Omental fat pad (tissue), 4 donors: Measurements from ENCODE around the gene TRIB2. TPM values are rescaled to one million over a fixed set of nuclear protein-coding genes. Genes with fewer than 3 reads are reported as not detected.

Experiments
- ATAC-seq: fragments of 150-250 bp; one replicate; pipeline ENCODE4 v1.9.1; 2016; ENCODE audit warnings: mild to moderate bottlenecking, moderate library complexity; ENCODE audit not compliant: low FRiP score
- DNase-seq: peaks from one replicate; pipeline ENCODE4 v3.0.0-alpha.2; 2019; ENCODE audit warnings: low spot score
- total RNA-seq, 4 donors: library from RNA; depleted of rRNA; stranded (reverse); fragments of >200 nt; gene quantifications; one replicate each; pipeline ENCODE4 v1.1.0, GENCODE V29; 2016
- TF ChIP-seq, protein P1 (sequence below), 3 donors: fragments of 450-650 bp; IDR thresholded peaks; one replicate each; pipeline ENCODE4 v1.5.1; 2016 to 2017; ENCODE audit warnings: antibody characterized with exemption in 3 of 3, mild to moderate bottlenecking in 3 of 3, moderate library complexity in 2 of 3

TRIB2 gene
- total RNA-seq, 4 donors from 2014 or later, result 27.8 to 144 (median 63.2) TPM

DNA sequence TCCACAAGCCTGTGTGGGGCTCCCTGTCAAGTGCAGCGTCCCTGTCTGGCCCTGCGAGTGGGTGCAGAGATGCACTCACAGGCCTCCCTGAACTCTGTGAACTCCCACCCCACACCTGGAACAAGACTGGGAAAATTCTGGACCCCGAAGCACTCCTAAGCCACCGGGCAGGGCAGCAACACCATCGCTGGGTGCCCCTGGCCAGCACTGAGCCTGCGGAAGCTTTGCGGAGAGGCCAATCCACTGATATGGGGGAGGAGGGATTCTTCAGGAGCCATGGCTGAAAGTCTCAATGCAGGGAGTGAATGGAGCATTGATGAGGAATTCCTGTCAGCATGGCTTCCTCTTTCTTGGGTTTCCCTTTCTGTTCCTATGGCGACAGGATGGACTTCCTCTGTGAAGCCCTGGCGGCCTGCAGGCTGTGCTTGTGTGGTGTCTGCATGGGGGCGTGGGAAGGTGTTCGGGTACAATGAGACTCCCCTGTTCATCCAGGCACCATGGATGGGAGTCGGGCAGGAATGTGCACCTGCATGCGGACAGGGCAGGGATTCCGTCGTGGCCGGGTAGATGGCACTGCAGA is 15.1 kb downstream of the TRIB2 start:
- TF ChIP-seq, protein P1, sequence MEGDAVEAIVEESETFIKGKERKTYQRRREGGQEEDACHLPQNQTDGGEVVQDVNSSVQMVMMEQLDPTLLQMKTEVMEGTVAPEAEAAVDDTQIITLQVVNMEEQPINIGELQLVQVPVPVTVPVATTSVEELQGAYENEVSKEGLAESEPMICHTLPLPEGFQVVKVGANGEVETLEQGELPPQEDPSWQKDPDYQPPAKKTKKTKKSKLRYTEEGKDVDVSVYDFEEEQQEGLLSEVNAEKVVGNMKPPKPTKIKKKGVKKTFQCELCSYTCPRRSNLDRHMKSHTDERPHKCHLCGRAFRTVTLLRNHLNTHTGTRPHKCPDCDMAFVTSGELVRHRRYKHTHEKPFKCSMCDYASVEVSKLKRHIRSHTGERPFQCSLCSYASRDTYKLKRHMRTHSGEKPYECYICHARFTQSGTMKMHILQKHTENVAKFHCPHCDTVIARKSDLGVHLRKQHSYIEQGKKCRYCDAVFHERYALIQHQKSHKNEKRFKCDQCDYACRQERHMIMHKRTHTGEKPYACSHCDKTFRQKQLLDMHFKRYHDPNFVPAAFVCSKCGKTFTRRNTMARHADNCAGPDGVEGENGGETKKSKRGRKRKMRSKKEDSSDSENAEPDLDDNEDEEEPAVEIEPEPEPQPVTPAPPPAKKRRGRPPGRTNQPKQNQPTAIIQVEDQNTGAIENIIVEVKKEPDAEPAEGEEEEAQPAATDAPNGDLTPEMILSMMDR (IDR thresholded peaks at IDR 0.05), result no peak
- no peak for DNase-seq
- ATAC-seq, result no peak

DNA sequence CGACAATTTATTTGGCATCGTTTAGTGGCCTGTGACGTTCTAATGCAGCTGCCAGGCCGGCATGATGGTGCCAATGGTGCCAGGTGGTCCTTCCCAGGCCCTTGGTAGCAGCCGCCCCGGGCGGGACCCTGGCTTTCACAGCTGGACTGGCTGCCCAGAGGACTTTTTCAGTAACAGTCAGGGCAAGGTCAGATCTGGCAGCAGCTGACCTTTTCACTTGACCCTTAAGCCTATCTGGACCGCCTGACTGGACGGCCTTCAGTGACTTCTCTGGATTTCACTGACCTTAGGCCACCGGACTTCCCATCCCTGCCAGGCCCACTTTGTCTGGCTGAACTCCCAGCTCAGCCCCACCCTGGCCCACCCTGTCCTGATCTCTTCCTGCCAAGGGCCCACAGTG is 15.9 kb downstream of the TRIB2 start:
- ATAC-seq (no peak), DNase-seq (no peak)
- TF ChIP-seq, protein P1 (IDR thresholded peaks at IDR 0.05), result no peak

DNA sequence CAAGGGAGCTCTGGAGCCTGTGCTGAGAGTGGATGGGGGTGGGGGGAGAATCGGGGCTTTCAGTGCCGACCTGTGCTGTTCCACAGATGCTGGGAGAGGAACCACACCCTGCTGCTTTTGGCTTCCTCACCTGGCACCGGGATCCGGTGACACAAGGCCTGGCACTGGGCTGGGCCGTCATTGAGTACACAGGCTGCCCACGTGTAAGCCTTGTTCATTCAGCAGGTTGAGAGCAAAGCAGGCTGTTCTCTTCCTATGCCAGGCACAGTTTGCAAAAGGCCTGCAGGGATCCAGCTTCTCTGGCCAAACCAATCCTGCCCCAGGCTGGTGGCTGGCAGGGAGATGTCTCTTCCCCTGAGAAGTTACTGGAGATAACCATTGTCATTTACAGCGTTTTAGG is 17.1 kb downstream of the TRIB2 start:
- TF ChIP-seq, protein P1 (IDR thresholded peaks at IDR 0.05), result no peak
- DNase-seq, result no peak
- no peak for ATAC-seq

DNA sequence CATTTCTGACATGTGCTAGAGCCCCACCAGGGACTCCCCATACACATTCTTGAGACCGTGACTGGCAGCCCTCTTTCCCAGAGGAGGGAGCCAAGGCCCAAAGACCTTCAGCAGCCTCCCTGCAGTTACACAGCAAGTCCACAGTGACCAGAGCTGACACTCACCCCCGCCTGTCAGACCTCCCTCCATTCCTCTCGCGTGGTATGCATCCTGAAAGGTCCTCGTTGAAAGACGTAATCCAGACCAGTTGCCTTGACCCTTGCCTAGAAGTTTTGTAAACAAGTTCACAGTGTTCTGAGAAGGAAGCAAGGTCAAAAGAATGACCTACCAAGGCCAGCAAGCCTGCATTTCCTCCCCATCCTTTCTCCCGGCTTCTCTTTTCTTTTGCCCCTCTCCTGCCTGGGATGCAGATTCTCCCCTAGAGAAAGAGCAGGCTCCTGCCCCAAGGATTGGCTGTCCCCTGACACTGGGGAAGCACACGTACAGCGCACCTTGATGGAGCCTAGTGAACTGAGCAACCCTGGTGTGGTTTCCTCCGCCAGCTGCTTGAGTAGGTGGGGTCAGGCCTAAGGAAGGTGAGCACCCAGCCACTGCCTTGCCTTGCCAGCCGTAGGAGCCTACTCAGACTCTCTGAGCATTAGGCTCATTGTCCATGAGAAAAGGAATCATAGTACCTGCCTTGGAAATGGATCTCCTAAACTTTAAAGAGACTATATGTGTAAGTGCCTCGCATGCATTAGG is 18.3 kb downstream of the TRIB2 start:
- DNase-seq (no peak), ATAC-seq (no peak)
- TF ChIP-seq, protein P1 (IDR thresholded peaks at IDR 0.05), result no peak

DNA sequence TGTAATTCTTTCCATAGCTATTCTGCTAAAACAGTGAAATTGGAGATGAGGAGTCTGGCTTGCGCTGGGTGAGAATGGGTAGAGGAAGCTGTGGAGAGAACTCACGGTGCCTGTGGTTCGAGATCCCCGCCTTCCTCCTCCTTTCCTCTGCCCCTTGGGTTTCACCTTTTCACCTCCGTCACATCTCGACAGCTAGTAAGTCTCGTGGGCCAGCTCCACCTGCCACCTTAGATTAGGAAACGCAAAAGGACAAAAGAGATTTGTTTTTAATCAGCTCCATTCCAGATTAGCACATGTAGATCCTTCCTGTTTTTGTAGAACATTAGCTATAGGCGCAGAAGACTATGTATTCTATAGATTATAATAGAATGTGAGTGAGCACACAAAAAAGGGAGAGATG is 20.6 kb downstream of the TRIB2 start:
- TF ChIP-seq, protein P1 (IDR thresholded peaks at IDR 0.05), result no peak
- no peak for ATAC-seq
- no peak for DNase-seq

DNA sequence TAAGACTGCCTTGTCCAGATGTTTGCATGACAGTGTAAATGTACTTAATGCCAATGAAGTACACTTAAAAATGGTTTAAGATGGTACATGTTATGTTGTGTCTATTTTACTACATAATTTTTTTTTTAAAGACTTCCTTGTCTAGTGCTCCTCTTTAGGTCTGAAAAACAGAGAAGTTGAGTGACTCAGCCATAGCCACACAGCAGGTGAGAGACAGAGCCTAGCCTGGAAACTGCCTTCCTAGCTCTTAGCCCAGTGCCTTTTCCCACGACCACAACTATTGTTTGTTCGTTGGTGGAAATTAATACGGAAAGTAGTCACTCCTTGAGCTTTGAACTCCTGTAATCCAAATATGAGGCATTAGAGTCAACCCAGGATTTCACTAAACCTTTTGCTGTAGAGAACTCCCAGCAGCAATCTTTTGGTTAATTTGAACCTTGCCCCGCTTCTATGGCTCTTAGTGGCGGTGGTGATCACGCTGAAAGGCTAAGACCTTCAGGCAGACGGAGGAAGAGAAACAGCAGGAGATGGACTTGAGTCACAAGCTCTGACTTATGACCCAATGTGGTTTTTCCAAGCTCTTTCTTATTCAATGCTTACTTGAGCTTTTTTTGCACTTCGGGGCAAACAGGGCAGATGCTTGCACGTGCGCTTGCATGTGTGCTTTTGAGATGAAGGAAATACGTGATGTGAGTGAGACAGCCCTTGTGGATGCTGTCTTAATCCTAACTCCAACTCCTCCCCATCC is 21.2 kb downstream of the TRIB2 start:
- TF ChIP-seq, protein P1 (IDR thresholded peaks at IDR 0.05), result no peak
- ATAC-seq (no peak), DNase-seq (no peak)
